HTR-8/SVneo (cell line): ENCODE results near the gene REPS2.

Experiments
- DNase-seq: peaks from one replicate; pipeline ENCODE4 v3.0.0; 2011; ENCODE audit warnings: low spot score, mixed read lengths; ENCODE audit not compliant: insufficient read length
- FAIRE-seq: peaks from 2 replicates; lab custom pipeline; 2011; peaks lifted over from hg19 to GRCh38; lab: Jason Lieb, UNC

REPS2 gene

DNA sequence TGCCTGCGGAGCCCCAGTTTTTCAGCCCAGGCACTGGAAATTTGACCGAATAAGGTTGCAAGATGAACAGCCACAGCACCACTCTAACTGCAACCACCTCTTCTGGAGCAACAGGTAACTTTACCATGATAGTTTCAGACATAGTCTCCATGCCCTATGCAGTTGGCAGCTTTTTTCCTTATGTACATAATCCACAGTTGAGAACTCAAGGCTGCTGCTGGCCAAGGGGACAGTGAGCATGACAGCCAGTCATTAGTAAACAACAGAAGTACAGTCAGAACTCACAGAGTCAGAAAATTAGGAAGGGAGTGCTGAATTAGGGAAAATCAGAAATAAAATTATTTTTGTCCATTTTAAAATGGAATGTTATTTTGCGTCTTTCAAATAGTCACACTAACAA, 235.9 kb downstream of the REPS2 start:
- DNase-seq, result no peak
- no peak for FAIRE-seq

DNA sequence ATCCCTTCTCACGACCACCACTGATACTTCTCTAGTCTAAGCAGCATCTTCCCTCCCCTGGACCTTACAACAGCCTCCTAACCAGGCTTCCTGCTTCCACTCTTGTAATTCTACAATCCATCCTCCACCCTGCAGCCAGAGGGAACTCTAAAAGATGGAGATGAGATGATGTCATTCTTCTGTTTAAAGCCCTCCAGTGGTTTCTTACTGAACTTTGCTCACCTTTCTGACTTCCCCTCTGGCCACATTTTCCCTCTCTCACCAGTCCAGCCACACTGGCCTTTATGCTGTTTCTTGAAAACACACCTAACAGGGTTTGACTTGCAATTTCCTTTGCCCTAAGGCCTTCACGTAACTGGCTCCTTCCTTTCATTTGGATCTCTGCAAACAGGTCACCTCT, 237.1 kb downstream of the REPS2 start:
- no peak for FAIRE-seq
- DNase-seq, result no peak

DNA sequence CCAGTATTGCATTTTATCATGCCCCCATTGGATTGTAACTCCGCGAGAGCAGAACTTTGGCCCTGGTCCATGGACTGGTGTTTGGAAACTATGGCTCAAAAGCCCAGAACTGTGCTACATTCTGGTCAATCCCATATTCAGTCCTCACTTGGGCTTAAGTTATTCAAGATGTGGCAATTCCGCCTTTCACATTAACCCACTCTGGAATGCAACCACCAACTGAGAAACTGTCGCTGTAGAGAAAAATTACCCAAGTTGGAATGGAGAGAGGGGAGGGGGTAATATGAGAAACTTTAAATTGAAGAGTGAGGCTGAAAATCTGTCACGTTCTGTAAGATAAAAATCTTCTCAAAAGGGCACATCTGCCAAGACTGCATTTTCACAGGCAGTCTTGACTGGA, 239.0 kb downstream of the REPS2 start:
- FAIRE-seq (no peak), DNase-seq (no peak)

DNA sequence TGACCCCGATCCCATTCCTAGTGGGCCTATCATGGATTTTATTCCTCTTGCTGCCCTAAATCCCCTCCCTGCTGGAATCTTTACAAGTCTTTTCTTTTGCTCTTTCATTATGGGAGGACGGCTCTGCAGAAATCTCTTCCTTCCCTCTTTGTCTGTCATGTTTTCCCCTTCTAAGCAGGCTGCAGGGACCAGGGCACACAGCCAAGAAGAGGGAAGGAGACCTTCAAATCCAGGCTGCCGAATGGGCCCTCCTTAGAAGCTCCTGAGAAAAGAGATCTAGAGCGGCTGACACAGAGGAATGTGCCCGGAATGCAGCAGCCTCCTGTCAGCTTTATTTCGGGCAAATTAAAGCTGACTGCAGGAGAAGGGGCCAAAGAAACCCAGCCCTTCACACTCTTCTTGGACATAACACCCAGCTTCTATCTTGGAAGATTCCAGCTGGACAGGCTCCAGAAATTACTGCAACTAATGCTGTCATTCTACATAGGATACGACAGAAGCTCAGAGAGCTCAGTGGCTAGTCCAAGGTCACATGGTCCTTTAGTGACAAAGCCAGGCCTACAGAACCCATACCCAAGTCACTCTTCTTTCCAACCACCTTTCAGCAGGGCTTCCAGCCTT, 240.8 kb downstream of the REPS2 start:
- no peak for FAIRE-seq

DNA sequence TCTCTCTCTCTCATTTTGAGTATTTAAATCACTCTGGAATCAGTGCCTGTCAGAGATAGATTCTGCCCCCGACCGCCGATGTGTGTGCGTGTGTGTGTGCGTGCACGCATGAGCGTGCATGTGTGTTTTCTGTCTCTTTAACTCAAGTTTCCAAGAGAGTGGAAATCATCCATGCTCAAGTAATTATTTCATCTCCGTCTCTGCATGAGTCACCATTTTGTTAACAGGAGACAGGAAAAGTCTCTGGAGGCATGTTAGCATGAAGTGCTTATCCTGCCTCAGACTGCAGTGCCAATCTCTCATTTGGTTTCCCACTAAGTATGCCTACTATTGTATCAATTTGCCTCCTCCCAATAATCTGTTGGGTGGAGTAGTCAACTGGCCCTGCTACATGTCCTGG, 245.6 kb downstream of the REPS2 start:
- DNase-seq (no peak), FAIRE-seq (no peak)

More for the DNA sequence above, 240.8 kb downstream of the REPS2 start:
- no peak for DNase-seq
